HG03521 (cell line): ENCODE results near the gene LIN28A.

Experiments
- ATAC-seq: cut with Tn5 transposase; IDR thresholded peaks from one replicate; pipeline ENCODE4 v1.9.1; 2021; ENCODE audit warnings: mild to moderate bottlenecking, moderate library complexity; ENCODE audit not compliant: unreplicated experiment

Gene LIN28A

GRCh38 chr1:26478159-26478558 is 67.5 kb downstream of the LIN28A start:
- no peak for ATAC-seq

DNA sequence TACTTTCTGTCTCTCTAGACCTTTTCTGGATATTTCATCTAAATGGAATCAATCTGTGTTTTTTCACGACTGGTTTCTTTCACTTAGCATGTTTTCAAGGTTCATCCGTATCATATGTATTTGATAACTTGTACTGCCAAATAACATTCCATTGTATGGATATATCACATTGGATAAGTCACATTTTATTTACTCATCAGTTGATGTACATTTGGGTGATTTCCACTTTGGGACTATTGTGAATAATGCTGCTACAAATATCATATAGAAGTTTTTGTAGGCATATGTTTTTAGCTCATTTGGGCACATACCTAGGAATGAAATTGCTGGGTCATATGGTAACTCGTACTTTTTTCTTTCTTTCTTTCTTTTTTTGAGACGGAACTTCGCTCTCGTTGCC is 68.4 kb downstream of the LIN28A start:
- ATAC-seq, result no peak
